IMR-90 (cell line): ENCODE data around the gene PC.

ENCODE experiments used
- CEBPB ChIP-seq: IDR thresholded peaks from 2 replicates; pipeline ENCODE4 v1.6.1; 2012; ENCODE audit warnings: low read depth, low read length, improper control_type of control experiment
- CHD1 ChIP-seq: IDR thresholded peaks from 2 replicates; pipeline ENCODE4 v1.6.1; 2012; ENCODE audit warnings: low read depth, low read length, improper control_type of control experiment
- CTCF ChIP-seq: conservative IDR thresholded peaks from 2 replicates; pipeline ENCODE4 v1.5.1; 2012; ENCODE audit warnings: mild to moderate bottlenecking, low read depth, low read length, improper control_type of control experiment
- ELK1 ChIP-seq: fragments of 150-350 bp; IDR thresholded peaks from 2 replicates; pipeline ENCODE4 v1.6.1; 2016; ENCODE audit warnings: low read depth, mild to moderate bottlenecking, low read length, moderate library complexity, borderline replicate concordance
- NFE2L2 ChIP-seq: fragments of 150-350 bp; IDR thresholded peaks from 2 replicates; pipeline ENCODE4 v1.6.1; 2016; ENCODE audit warnings: low read depth, mild to moderate bottlenecking, low read length
- POLR2A ChIP-seq: IDR thresholded peaks from 2 replicates; pipeline ENCODE4 v1.6.1; 2012; ENCODE audit warnings: mild to moderate bottlenecking, low read depth, low read length
- RAD21 ChIP-seq: IDR thresholded peaks from 2 replicates; pipeline ENCODE4 v1.6.1; 2012; ENCODE audit warnings: low read length, improper control_type of control experiment
- RFX5 ChIP-seq: IDR thresholded peaks from 2 replicates; pipeline ENCODE4 v1.8.0; 2012; ENCODE audit warnings: low read depth, mild to moderate bottlenecking, low read length, moderate library complexity
- SMC3 ChIP-seq: fragments of 150-350 bp; IDR thresholded peaks from 2 replicates; pipeline ENCODE4 v1.6.1; 2016; ENCODE audit warnings: low read depth, mild to moderate bottlenecking, antibody characterized with exemption, low read length, moderate library complexity
- USF2 ChIP-seq: fragments of 150-350 bp; IDR thresholded peaks from 2 replicates; pipeline ENCODE4 v1.6.1; 2017; ENCODE audit warnings: mild to moderate bottlenecking, antibody characterized with exemption, low read length, low read depth

DNA sequence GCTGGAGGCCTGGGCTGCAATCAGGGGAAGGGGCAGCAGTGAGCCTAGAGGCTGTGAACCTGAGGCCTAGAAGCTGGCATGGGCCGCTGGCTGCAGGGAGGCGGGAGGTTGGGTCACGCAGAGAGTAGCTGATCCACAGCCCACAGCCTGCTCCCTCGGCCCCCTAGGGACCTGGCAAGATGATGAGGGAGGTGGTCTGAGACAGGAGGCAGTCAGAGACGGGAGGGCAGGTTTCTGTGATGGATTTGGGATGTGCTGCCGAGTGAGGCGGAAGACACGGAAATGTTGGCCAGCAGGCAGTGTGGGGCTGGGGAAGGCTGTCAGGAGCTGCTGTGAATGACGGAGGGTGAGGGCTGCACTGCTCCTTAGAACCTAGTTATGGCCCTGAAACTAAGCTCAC is 78.6 kb downstream of the PC start:
- TF ChIP-seq CTCF, result no peak
- TF ChIP-seq SMC3, result no peak
- TF ChIP-seq ELK1, result no peak
- no peak for TF ChIP-seq USF2
- no peak for TF ChIP-seq POLR2A
- TF ChIP-seq RAD21, result no peak
- no peak for TF ChIP-seq NFE2L2
- no peak for TF ChIP-seq CHD1
- TF ChIP-seq CEBPB, result no peak
- TF ChIP-seq RFX5, result no peak
